Stimulated activated CD8-positive, alpha-beta memory T cell treated with anti-CD3 and anti-CD28 coated beads, Interleukin-4, amount 100 ng/mL, for 48 hours (primary cell): ENCODE results near the gene LRRC47.

ENCODE experiments used
- DNase-seq: peaks from one replicate; pipeline ENCODE4 v3.0.0-alpha.2; 2020

Gene LRRC47

GRCh38 chr1:3746389-3746829 lies 49.9 kb downstream of the LRRC47 start:
- no peak for DNase-seq

- no peak for DNase-seq
These were observed 50.5 kb downstream of the LRRC47 start for GRCh38 chr1:3745590-3746381.

GRCh38 chr1:3745071-3745470 lies 51.2 kb downstream of the LRRC47 start:
- no peak for DNase-seq

GRCh38 chr1:3744646-3745045 lies 51.7 kb downstream of the LRRC47 start:
- no peak for DNase-seq

- no peak for DNase-seq
These were observed 52.5 kb downstream of the LRRC47 start for GRCh38 chr1:3743826-3744225.

- no peak for DNase-seq
These were observed 52.9 kb downstream of the LRRC47 start for GRCh38 chr1:3743421-3743820.

- DNase-seq = no peak
These were observed 53.6 kb downstream of the LRRC47 start for GRCh38 chr1:3742439-3743298.

- DNase-seq = no peak
These were observed 54.5 kb downstream of the LRRC47 start for GRCh38 chr1:3741566-3742438.

- DNase-seq = no peak
These were observed 55.5 kb downstream of the LRRC47 start for GRCh38 chr1:3740752-3741151.

- no peak for DNase-seq
These were observed 56.3 kb downstream of the LRRC47 start for GRCh38 chr1:3740042-3740441.

GRCh38 chr1:3738943-3739342 lies 57.4 kb downstream of the LRRC47 start:
- DNase-seq = no peak

GRCh38 chr1:3736708-3737107 lies 59.6 kb downstream of the LRRC47 start:
- no peak for DNase-seq

GRCh38 chr1:3736131-3736561 lies 60.2 kb downstream of the LRRC47 start:
- no peak for DNase-seq

GRCh38 chr1:3735688-3736087 lies 60.6 kb downstream of the LRRC47 start:
- no peak for DNase-seq

GRCh38 chr1:3735027-3735681 lies 61.1 kb downstream of the LRRC47 start:
- DNase-seq = no peak

- DNase-seq = no peak
These were observed 61.7 kb downstream of the LRRC47 start for GRCh38 chr1:3734602-3735001.

GRCh38 chr1:3733883-3734589 lies 62.3 kb downstream of the LRRC47 start:
- DNase-seq = no peak

- DNase-seq = no peak
These were observed 63.0 kb downstream of the LRRC47 start for GRCh38 chr1:3733094-3733882.

GRCh38 chr1:3732434-3733093 lies 63.7 kb downstream of the LRRC47 start:
- no peak for DNase-seq
